ENCODE measurements around the gene NOTCH1.

DNA sequence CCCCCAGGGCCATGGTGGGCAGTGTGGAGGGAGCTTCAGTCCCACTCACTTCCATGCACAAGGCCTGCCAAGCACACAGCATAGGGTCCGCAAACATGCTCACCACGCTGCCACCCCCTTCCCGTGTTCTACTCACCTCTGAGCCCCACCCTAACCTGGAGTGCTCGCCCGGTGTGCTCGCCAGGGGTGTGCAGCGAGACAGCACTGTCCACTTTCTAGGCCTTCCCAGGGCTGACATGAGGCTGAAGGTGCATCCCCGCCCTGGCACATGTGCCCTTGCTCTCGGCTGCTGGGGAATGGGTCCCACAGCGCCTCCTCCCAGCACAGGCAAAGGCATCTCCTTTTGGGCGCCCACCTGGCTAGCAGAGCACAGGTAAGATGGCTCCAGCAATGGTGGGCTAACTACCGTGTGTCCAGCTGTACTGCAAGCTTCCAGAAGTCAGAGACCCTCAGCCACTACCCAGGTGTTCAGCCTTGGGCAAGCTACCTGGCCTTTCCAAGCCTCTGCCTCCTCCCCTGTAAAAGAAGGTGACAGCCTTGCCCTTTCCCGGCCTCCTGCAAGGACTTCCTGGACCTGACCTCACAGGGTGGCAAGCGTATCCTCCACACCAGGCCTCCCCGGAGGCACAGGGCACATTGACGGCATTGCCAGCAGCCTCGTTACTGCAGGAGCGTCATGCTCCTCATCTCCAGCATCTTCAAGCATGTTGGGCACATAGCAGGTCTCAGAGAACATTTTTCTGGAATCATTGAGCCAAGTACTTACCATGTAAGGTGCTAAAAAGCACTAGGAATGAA is 58.8 kb downstream of the NOTCH1 start:
- TF ChIP-seq POLR2A (IDR thresholded peaks at IDR 0.05; ENCODE audit: low read length) (no peak), GATA1 (IDR thresholded peaks at IDR 0.05; ENCODE audit: low read depth, low read length) (no peak)

Data from erythroblast (primary cell).